Spleen (tissue), 7 donors: Measurements from ENCODE around the gene KANSL1.

Source experiments
- POLR2A ChIP-seq, 3 donors: fragments of 450-650 bp; IDR thresholded peaks; one replicate each; pipeline ENCODE4 v1.5.1; 2017; ENCODE audit warnings: antibody characterized with exemption in 3 of 3, mild to moderate bottlenecking in 1 of 3
- POLR2AphosphoS5 ChIP-seq, 3 donors: sonication (generic); formaldehyde crosslinking; IDR thresholded peaks; one replicate each; pipeline ENCODE4 v1.5.1; 2017; ENCODE audit warnings: antibody characterized with exemption in 3 of 3
- TF ChIP-seq, protein P1 (sequence below), 11 experiments: fragments of 200-600 bp in 7 of 11; fragments of 450-650 bp in 4 of 11; sonication (generic) in 4 of 11; IDR thresholded peaks in 8 of 11; conservative IDR thresholded peaks in 3 of 11; 1 replicate in 7 of 11; 2 replicates in 4 of 11; pipeline versions ENCODE4 v1.4.0 to v1.8.0; 2016 to 2021; ENCODE audit warnings: antibody characterized with exemption in 11 of 11, inconsistent platforms in 4 of 11, mild to moderate bottlenecking in 1 of 11
- donor health status: DM: no; HTN: no; CAD: no; lungs with moderate emphysema.
- donor health status: DM: no; HTN: no; CAD: no.
- donor health status: DM: no; HTN: no; CAD: no.

DNA sequence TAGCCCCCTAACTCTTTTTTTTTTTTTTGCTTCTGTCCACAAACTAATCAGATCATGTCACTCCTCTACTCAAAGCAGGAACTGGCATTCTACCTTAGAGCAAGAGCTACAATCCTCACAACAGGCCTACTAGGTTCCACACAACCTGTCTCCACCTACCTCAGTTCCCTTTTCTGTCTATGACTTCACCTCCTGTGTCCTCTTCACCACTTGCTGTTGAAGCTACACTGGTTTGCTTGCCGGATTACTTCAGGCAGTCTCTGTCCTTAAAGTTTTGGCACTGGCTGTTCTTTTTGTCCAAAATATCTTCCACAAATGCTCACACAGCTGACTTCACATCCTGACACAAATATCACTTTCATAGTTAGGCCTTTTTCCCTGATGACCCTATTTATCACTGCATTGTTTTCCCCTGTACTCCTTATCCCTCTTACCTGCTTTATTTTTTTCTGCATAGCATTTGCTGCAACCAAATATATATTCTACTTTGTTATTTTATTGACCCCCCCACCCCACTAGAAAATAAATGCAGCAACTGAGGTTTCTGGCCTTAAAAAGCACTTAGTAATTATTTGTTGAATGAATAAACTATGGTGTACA lies 72.0 kb downstream of the KANSL1 start:
- TF ChIP-seq, protein P1, sequence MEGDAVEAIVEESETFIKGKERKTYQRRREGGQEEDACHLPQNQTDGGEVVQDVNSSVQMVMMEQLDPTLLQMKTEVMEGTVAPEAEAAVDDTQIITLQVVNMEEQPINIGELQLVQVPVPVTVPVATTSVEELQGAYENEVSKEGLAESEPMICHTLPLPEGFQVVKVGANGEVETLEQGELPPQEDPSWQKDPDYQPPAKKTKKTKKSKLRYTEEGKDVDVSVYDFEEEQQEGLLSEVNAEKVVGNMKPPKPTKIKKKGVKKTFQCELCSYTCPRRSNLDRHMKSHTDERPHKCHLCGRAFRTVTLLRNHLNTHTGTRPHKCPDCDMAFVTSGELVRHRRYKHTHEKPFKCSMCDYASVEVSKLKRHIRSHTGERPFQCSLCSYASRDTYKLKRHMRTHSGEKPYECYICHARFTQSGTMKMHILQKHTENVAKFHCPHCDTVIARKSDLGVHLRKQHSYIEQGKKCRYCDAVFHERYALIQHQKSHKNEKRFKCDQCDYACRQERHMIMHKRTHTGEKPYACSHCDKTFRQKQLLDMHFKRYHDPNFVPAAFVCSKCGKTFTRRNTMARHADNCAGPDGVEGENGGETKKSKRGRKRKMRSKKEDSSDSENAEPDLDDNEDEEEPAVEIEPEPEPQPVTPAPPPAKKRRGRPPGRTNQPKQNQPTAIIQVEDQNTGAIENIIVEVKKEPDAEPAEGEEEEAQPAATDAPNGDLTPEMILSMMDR (IDR thresholded peaks at IDR 0.05 in 8 of 11, conservative IDR thresholded peaks at IDR 0.05 in 3 of 11): no peak
- TF ChIP-seq POLR2AphosphoS5 (IDR thresholded peaks at IDR 0.05) (no peak), POLR2A (IDR thresholded peaks at IDR 0.05) (no peak)
